GM12873 (cell line): ENCODE data around the gene CCL8.

ENCODE experiments used
- TF ChIP-seq, protein P1 (sequence below): IDR thresholded peaks from 2 replicates; pipeline ENCODE4 v1.5.1; 2012; ENCODE audit warnings: low read depth, mild to moderate bottlenecking, moderate library complexity, low read length, control low read depth; ENCODE audit not compliant: insufficient read depth; ENCODE audit errors: missing control alignments

Gene CCL8

DNA sequence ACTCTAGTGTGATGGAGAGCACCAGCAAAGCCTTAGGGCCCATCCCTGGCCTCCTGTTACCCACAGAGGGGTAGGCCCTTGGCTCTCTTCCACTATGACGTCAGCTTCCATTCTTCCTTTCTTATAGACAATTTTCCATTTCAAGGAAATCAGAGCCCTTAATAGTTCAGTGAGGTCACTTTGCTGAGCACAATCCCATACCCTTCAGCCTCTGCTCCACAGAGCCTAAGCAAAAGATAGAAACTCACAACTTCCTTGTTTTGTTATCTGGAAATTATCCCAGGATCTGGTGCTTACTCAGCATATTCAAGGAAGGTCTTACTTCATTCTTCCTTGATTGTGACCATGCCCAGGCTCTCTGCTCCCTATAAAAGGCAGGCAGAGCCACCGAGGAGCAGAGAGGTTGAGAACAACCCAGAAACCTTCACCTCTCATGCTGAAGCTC is at the start of gene CCL8:
Gene CCL8 (plus strand): TSS at position 397 of the 445 bp plus-strand sequence. CDS start 67 bp downstream, outside the sequence.
- TF ChIP-seq, protein P1, sequence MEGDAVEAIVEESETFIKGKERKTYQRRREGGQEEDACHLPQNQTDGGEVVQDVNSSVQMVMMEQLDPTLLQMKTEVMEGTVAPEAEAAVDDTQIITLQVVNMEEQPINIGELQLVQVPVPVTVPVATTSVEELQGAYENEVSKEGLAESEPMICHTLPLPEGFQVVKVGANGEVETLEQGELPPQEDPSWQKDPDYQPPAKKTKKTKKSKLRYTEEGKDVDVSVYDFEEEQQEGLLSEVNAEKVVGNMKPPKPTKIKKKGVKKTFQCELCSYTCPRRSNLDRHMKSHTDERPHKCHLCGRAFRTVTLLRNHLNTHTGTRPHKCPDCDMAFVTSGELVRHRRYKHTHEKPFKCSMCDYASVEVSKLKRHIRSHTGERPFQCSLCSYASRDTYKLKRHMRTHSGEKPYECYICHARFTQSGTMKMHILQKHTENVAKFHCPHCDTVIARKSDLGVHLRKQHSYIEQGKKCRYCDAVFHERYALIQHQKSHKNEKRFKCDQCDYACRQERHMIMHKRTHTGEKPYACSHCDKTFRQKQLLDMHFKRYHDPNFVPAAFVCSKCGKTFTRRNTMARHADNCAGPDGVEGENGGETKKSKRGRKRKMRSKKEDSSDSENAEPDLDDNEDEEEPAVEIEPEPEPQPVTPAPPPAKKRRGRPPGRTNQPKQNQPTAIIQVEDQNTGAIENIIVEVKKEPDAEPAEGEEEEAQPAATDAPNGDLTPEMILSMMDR = no peak

DNA sequence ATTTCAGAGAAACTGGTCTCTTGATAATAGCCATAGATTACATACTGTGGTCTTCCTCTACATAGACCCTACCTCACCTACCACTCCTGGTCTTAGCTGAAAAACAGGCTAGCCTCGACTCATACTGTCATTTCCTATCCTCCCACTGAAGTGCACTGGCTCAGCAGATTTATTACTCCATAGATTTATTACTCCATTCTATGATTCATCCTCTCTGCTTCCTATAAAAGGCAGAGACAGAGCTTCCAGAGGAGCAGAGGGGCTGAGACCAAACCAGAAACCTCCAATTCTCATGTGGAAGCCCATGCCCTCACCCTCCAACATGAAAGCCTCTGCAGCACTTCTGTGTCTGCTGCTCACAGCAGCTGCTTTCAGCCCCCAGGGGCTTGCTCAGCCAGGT is 49.3 kb upstream of the CCL8 start, which contains the start of gene CCL7:
Gene CCL7 (plus strand): TSS at position 253 of the 400 bp plus-strand sequence. CDS start 70 bp downstream, at position 323.
- TF ChIP-seq, protein P1 = no peak

DNA sequence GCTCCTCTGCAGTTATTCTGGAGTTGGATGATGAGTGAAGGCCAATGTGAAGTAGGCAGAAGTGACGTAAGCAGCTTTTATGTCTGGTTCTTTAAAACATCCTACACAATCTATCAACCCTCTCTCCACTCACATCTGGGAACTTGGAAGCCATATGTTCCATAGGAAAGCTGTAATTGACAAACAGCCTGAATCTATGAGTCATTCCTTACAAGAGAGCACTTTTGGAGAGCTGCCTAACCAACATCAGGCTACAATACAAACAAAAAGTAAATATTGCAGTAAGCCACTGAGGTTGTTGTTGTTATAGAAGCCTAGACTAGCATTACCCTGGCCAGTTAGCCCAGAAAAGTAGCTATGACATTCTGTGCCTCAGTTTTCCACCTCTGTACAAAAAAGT is 43.4 kb upstream of the CCL8 start:
- TF ChIP-seq, protein P1 = no peak

DNA sequence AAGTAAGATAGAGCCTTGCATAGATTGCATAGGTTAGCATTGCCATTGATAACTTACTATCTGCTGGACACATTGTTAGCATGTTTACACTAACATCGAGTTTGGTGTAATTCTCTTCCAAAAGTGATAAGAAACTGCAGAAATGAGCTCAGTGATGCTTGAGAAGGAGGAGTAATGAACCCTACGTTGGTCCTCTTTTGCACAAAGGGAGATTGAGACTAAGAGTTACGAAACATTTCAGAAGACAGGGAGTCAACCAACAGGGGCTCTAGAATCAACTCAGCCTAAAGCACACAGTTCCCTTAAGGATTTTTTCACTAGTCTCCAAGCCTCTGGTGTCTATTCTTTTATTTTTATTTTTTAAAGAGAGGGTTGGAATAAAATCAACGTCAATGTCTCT is 42.4 kb upstream of the CCL8 start:
- TF ChIP-seq, protein P1 = no peak

DNA sequence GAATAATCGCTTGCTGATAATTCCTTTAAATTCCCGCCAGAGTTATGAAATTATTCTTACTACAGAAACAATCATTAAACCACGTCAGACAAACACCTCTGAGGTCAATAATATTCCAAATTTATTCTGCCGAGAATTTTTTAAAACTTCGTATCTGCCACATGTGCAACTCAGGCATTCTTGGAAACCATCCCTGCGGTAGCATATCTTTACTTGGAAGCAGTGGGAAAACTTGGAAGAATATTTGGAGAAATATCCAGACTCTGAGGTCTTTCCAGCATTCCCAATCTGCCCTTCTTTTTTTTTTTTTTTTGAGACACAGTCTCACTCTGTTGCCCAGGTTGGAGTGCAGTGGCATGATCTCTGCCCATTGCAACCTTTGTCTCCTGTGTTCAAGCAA is 35.7 kb upstream of the CCL8 start:
- TF ChIP-seq, protein P1 = no peak

DNA sequence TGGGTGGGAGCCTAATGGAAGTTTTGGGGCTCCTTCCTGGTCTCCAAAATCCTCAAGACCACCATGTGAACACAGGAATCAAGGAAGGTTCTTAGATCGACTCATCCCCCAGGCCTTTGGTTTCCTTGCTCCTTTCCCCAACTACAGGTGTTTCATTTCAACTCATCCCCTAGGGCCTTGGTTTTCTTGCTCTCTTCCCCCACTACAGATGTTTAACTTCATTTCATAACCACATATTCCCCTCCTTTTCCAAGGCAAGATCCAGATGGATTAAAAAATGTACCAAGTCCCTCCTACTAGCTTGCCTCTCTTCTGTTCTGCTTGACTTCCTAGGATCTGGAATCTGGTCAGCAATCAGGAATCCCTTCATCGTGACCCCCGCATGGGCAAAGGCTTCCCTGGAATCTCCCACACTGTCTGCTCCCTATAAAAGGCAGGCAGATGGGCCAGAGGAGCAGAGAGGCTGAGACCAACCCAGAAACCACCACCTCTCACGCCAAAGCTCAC is 33.9 kb upstream of the CCL8 start, which contains the start of gene CCL11:
Gene CCL11 (plus strand): TSS at position 457 of the 507 bp plus-strand sequence. CDS start 67 bp downstream, outside the sequence.
- TF ChIP-seq, protein P1 = no peak

DNA sequence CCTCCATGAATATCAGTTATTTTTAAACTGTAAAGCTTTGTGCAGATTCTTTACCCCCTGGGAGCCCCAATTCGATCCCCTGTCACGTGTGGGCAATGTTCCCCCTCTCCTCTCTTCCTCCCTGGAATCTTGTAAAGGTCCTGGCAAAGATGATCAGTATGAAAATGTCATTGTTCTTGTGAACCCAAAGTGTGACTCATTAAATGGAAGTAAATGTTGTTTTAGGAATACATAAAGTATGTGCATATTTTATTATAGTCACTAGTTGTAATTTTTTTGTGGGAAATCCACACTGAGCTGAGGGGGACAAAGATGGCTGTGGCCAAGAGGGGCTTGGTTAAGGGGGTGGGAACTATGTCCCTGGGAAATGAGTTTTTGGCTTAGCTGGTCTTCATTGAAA is 31.4 kb upstream of the CCL8 start:
- TF ChIP-seq, protein P1 = no peak

DNA sequence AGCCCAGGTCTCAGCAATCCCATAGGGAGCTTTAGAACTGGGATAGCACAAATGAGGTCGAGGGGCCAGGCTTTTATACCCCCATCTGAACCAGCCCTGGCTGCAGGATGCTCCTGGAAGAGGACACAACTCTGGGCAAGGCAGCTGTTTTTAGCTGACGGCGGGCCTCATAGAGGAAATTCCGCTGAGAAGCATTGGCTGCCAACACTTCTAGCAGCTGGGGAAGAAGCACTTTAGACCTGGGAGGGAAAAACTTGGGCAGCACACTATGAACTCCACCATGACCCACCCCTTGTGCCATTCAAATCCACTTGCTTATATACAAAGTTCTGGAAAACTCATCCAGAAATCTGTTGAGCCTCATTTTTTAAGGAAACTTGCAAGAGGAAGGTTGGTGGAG is 28.6 kb upstream of the CCL8 start:
- TF ChIP-seq, protein P1 = no peak
